ENCODE measurements around the gene GPANK1.

DNA sequence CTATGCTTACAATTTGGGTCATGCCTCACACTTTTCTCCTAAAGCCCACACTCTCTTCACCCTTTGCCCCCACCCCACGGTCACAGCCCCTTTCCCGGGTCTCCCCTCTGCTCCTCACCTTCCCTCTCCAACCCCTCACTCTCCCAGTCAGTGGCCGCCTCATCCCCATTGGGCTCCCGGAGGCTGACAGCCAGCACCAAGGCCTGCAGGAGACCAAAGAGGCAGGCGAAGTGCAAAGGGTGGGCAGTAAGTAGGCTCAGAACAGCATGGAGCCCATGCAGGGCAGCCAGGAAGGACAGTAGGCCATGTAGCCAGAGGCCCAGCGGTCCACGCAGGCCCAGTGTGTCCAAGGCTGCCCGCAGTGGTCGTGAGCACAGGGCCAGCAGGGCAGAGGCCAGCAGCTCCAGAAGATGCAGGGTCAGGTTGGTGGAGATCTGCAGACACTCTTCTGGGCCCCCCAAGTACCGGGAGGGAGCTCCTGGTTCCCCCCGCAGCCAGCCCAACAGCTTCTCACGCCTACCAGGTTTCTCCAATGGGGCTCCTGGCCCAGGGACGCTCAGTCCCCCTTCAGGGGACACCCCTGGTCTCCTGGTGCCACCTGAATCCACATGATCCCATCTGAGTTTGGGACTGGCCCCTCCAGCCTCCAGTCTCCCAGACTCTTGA lies 5.7 kb downstream of the GPANK1 start:
- TF ChIP-seq CTCF (IDR thresholded peaks at IDR 0.05; ENCODE audit: insufficient read depth, low read length, poor library complexity, severe bottlenecking) = no peak
- TF ChIP-seq EZH2phosphoT487 (conservative IDR thresholded peaks at IDR 0.05; ENCODE audit: low read length) = no peak
